ENCODE data around the gene NAV2.

NAV2 gene

GRCh38 chr11:19987331-19987801 lies 274.7 kb downstream of the NAV2 start:
- TF ChIP-seq ZC3H10 (CRISPR knock-in tag; IDR thresholded peaks at IDR 0.05) (no peak), ISL1 (CRISPR knock-in tag; IDR thresholded peaks at IDR 0.05) (no peak), GLIS3 (CRISPR knock-in tag; IDR thresholded peaks at IDR 0.05) (no peak), ZNF8 (CRISPR knock-in tag; IDR thresholded peaks at IDR 0.05) (no peak), POU6F1 (CRISPR knock-in tag; IDR thresholded peaks at IDR 0.05; ENCODE audit: borderline replicate concordance, low read depth) (no peak), RARB (CRISPR knock-in tag; IDR thresholded peaks at IDR 0.05) (no peak), ARNTL (CRISPR knock-in tag; IDR thresholded peaks at IDR 0.05; ENCODE audit: borderline replicate concordance, low read depth) (no peak), CREB5 (CRISPR knock-in tag; IDR thresholded peaks at IDR 0.05; ENCODE audit: low read depth) (no peak), BACH2 (CRISPR knock-in tag; IDR thresholded peaks at IDR 0.05; ENCODE audit: borderline replicate concordance) (no peak)
- no peak for ATAC-seq

GRCh38 chr11:19988598-19988997 lies 276.0 kb downstream of the NAV2 start:
- no peak for TF ChIP-seq ZFP30 (CRISPR knock-in tag; IDR thresholded peaks at IDR 0.05)
- TF ChIP-seq ARNTL (CRISPR knock-in tag; IDR thresholded peaks at IDR 0.05; ENCODE audit: borderline replicate concordance, low read depth), result no peak
- no peak for TF ChIP-seq ZNF70 (CRISPR knock-in tag; IDR thresholded peaks at IDR 0.05)
- TF ChIP-seq ZFP3 (CRISPR knock-in tag; IDR thresholded peaks at IDR 0.05), result no peak
- no peak for TF ChIP-seq ZC3H10 (CRISPR knock-in tag; IDR thresholded peaks at IDR 0.05)
- no peak for TF ChIP-seq TOX (CRISPR knock-in tag; IDR thresholded peaks at IDR 0.05; ENCODE audit: borderline replicate concordance)
- TF ChIP-seq RARB (CRISPR knock-in tag; IDR thresholded peaks at IDR 0.05), result no peak
- no peak for TF ChIP-seq CREB5 (CRISPR knock-in tag; IDR thresholded peaks at IDR 0.05; ENCODE audit: low read depth)
- TF ChIP-seq ZNF565 (CRISPR knock-in tag; conservative IDR thresholded peaks at IDR 0.05; ENCODE audit: low read depth), result no peak
- TF ChIP-seq CSRNP3 (CRISPR knock-in tag; IDR thresholded peaks at IDR 0.05), result no peak
- no peak for TF ChIP-seq GLIS3 (CRISPR knock-in tag; IDR thresholded peaks at IDR 0.05)
- TF ChIP-seq TCF4 (CRISPR knock-in tag; IDR thresholded peaks at IDR 0.05; ENCODE audit: borderline replicate concordance), result no peak
- no peak for TF ChIP-seq SNAI2 (CRISPR knock-in tag; IDR thresholded peaks at IDR 0.05)
- TF ChIP-seq PPARA (CRISPR knock-in tag; IDR thresholded peaks at IDR 0.05; ENCODE audit: borderline replicate concordance), result no peak
- TF ChIP-seq PATZ1 (CRISPR knock-in tag; IDR thresholded peaks at IDR 0.05; ENCODE audit: borderline replicate concordance), result no peak
- TF ChIP-seq POU6F1 (CRISPR knock-in tag; IDR thresholded peaks at IDR 0.05; ENCODE audit: borderline replicate concordance, low read depth), result no peak
- ATAC-seq, result peak; percentile 97

GRCh38 chr11:19989191-19989590 lies 276.6 kb downstream of the NAV2 start:
- no peak for ATAC-seq
- no peak for TF ChIP-seq ZC3H10 (CRISPR knock-in tag; IDR thresholded peaks at IDR 0.05)
- no peak for TF ChIP-seq ESRRG (CRISPR knock-in tag; IDR thresholded peaks at IDR 0.05)
- TF ChIP-seq OSR1 (CRISPR knock-in tag; IDR thresholded peaks at IDR 0.05), result no peak
- TF ChIP-seq ZFP30 (CRISPR knock-in tag; IDR thresholded peaks at IDR 0.05), result no peak
- no peak for TF ChIP-seq ZNF70 (CRISPR knock-in tag; IDR thresholded peaks at IDR 0.05)
- no peak for TF ChIP-seq POU6F1 (CRISPR knock-in tag; IDR thresholded peaks at IDR 0.05; ENCODE audit: borderline replicate concordance, low read depth)
- TF ChIP-seq PATZ1 (CRISPR knock-in tag; IDR thresholded peaks at IDR 0.05; ENCODE audit: borderline replicate concordance), result no peak
- TF ChIP-seq ARNTL (CRISPR knock-in tag; IDR thresholded peaks at IDR 0.05; ENCODE audit: borderline replicate concordance, low read depth), result no peak
- TF ChIP-seq SNAI2 (CRISPR knock-in tag; IDR thresholded peaks at IDR 0.05), result no peak
- TF ChIP-seq TOX (CRISPR knock-in tag; IDR thresholded peaks at IDR 0.05; ENCODE audit: borderline replicate concordance), result no peak
- TF ChIP-seq GLIS3 (CRISPR knock-in tag; IDR thresholded peaks at IDR 0.05), result no peak
- no peak for TF ChIP-seq PPARA (CRISPR knock-in tag; IDR thresholded peaks at IDR 0.05; ENCODE audit: borderline replicate concordance)
- TF ChIP-seq RARB (CRISPR knock-in tag; IDR thresholded peaks at IDR 0.05), result no peak
- TF ChIP-seq ZNF8 (CRISPR knock-in tag; IDR thresholded peaks at IDR 0.05), result no peak

All from SK-N-SH treated with all-trans-retinoic acid at 6 μM for 48 hours (cell line).